GM10266 (cell line): Measurements from ENCODE around the gene GEMIN4.

Source experiments
- DNase-seq: peaks from one replicate; pipeline ENCODE4 v3.0.0; 2012; ENCODE audit errors: extremely low spot score
- CTCF ChIP-seq: IDR thresholded peaks from 2 replicates; pipeline ENCODE4 v1.5.1; 2012; ENCODE audit warnings: mild to moderate bottlenecking, low read depth; ENCODE audit not compliant: control insufficient read depth, insufficient read depth; ENCODE audit errors: missing control alignments

Gene GEMIN4

GRCh38 chr17:744937-745336 lies 7.1 kb downstream of the GEMIN4 start:
- no peak for TF ChIP-seq CTCF

GRCh38 chr17:743139-743538 lies 8.9 kb downstream of the GEMIN4 start:
- TF ChIP-seq CTCF, result no peak
- DNase-seq, result no peak

More at GRCh38 chr17:744937-745336, 7.1 kb downstream of the GEMIN4 start:
- no peak for DNase-seq

- DNase-seq, result no peak
- TF ChIP-seq CTCF, result no peak
Measured at GRCh38 chr17:742147-742793, 9.8 kb downstream of the GEMIN4 start.

GRCh38 chr17:740240-741017 lies 11.6 kb downstream of the GEMIN4 start:
- TF ChIP-seq CTCF, result no peak
- peak; percentile 77 for DNase-seq

- TF ChIP-seq CTCF, result no peak
Measured at GRCh38 chr17:737561-738113, 14.4 kb downstream of the GEMIN4 start.

GRCh38 chr17:733743-734142 lies 18.3 kb downstream of the GEMIN4 start:
- no peak for DNase-seq
- TF ChIP-seq CTCF, result no peak

More at GRCh38 chr17:737561-738113, 14.4 kb downstream of the GEMIN4 start:
- DNase-seq, result no peak
